Liver (tissue), 3 donors: ENCODE data around the gene KLHDC2.

Source experiments
- CTCF ChIP-seq: fragments of 150-350 bp; IDR thresholded peaks from 2 replicates; pipeline ENCODE4 v1.5.1; 2017; ENCODE audit warnings: improper control_type of control experiment, low read depth, low read length; ENCODE audit not compliant: missing input control
- EGR1 ChIP-seq, 2 donors: IDR thresholded peaks; 2 replicates each; pipeline ENCODE4 v1.6.1; 2016 to 2018; ENCODE audit warnings: antibody characterized with exemption in 2 of 2, low read depth in 2 of 2
- GABPA ChIP-seq, 2 donors: IDR thresholded peaks in 1 of 2; conservative IDR thresholded peaks in 1 of 2; 2 replicates each; pipeline ENCODE4 v1.6.1; 2016; ENCODE audit warnings: antibody characterized with exemption in 2 of 2, mild to moderate bottlenecking in 1 of 2, moderate library complexity in 1 of 2
- HNF4G ChIP-seq: IDR thresholded peaks from 2 replicates; pipeline ENCODE4 v1.6.1; 2016; ENCODE audit warnings: antibody characterized with exemption
- MAX ChIP-seq: IDR thresholded peaks from 2 replicates; pipeline ENCODE4 v1.6.1; 2016; ENCODE audit warnings: antibody characterized with exemption
- NR2F2 ChIP-seq: IDR thresholded peaks from 2 replicates; pipeline ENCODE4 v1.6.1; 2016; ENCODE audit warnings: antibody characterized with exemption
- RAD21 ChIP-seq, 2 donors: IDR thresholded peaks; 2 replicates each; pipeline ENCODE4 v1.6.1; 2016; ENCODE audit warnings: antibody characterized with exemption in 2 of 2, mild to moderate bottlenecking in 2 of 2
- REST ChIP-seq: IDR thresholded peaks from 2 replicates; pipeline ENCODE4 v1.6.1; 2016; ENCODE audit warnings: antibody characterized with exemption, mild to moderate bottlenecking
- RXRA ChIP-seq, 2 donors: IDR thresholded peaks; 2 replicates each; pipeline ENCODE4 v1.6.1; 2017 to 2018; ENCODE audit warnings: antibody characterized with exemption in 2 of 2, mild to moderate bottlenecking in 1 of 2
- SP1 ChIP-seq: IDR thresholded peaks from 2 replicates; pipeline ENCODE4 v1.6.1; 2018; ENCODE audit warnings: antibody characterized with exemption, mild to moderate bottlenecking
- TAF1 ChIP-seq: conservative IDR thresholded peaks from 2 replicates; pipeline ENCODE4 v1.6.1; 2016; ENCODE audit warnings: antibody characterized with exemption, mild to moderate bottlenecking
- YY1 ChIP-seq: IDR thresholded peaks from 2 replicates; pipeline ENCODE4 v1.6.1; 2016; ENCODE audit warnings: antibody characterized with exemption, mild to moderate bottlenecking
- ZBTB33 ChIP-seq: IDR thresholded peaks from 2 replicates; pipeline ENCODE4 v1.6.1; 2016; ENCODE audit warnings: antibody characterized with exemption
- TF ChIP-seq, protein P1 (sequence below): IDR thresholded peaks from 2 replicates; pipeline ENCODE4 v1.6.1; 2016; ENCODE audit warnings: antibody characterized with exemption
- donor health status: healthy.
- donor health status: healthy.

DNA sequence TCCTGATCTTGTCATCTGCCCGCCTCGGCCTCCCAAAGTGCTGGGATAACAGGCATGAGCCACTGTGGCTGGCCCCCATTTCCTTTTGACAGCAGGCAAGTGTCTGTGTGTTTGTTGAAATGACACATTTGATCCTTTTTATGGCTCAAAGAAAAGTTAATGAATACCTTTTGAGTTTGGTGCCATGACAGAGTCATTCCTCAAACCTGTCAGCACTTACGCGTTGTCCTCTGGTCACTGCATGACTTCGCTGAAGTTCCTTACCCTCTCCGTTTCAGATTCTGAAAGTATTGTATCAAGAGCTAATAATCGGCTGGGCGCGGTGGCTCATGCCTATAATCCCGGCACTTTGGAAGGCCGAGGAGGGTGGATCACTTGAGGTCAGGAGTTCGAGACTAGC is 52.2 kb downstream of the KLHDC2 start:
- no peak for TF ChIP-seq CTCF
- no peak for TF ChIP-seq HNF4G
- no peak for TF ChIP-seq ZBTB33
- no peak for TF ChIP-seq EGR1 (IDR thresholded peaks at IDR 0.05; ENCODE audit: low read depth in 2 of 2)
- TF ChIP-seq TAF1, result no peak
- TF ChIP-seq RAD21 (IDR thresholded peaks at IDR 0.05), result no peak
- TF ChIP-seq MAX, result no peak
- TF ChIP-seq REST, result no peak
- TF ChIP-seq GABPA (IDR thresholded peaks at IDR 0.05 in 1 of 2, conservative IDR thresholded peaks at IDR 0.05 in 1 of 2), result no peak
- TF ChIP-seq, protein P1, sequence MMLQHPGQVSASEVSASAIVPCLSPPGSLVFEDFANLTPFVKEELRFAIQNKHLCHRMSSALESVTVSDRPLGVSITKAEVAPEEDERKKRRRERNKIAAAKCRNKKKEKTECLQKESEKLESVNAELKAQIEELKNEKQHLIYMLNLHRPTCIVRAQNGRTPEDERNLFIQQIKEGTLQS, result no peak
- TF ChIP-seq SP1, result no peak
- no peak for TF ChIP-seq RXRA (IDR thresholded peaks at IDR 0.05)
- TF ChIP-seq YY1, result no peak
- TF ChIP-seq NR2F2, result no peak
